ENCODE results near the gene CLEC2L. TPM values are rescaled to one million over a fixed set of nuclear protein-coding genes. Genes with fewer than 3 reads are reported as not detected.

The CLEC2L gene
- total RNA-seq, 1 experiment from 2014 or later: not detected

DNA sequence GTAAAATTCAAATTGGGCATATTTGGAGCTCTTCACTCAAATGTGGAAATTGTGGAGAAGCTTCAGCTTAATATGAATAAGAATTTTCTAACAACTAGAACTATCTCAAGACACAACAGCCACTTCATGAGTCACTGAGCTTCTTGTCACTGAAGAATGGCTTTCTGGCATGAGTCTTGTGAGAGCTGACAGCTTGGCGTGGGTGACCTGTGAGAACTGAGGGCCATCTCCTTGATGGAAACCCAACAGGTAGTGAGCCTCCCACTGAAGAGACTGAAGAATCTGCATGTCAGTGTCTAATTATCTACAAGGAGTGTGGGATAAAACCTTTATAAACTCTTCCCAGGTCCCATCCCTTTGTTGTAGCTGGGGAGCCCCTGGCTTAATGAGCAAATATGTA, 66.0 kb downstream of the CLEC2L start:
- CTCF ChIA-PET: interaction anchor here (4.2 kb wide), 1 partner anchor 12 kb away, joined by 16 read pairs; no protein-coding TSS in a partner anchor
- ATAC-seq (no peak), DNase-seq (ENCODE audit: low read depth, low spot score) (no peak)
- RAD21 ChIA-PET (ENCODE audit: low non-redundant PET in 1 of 2, low total read pairs in 2 of 2, uncharacterized antibody in 2 of 2, unreplicated experiment in 2 of 2): no interaction called here
- no peak for TF ChIP-seq CEBPB (IDR thresholded peaks at IDR 0.05; ENCODE audit: low read depth)
- TF ChIP-seq EGR1 (IDR thresholded peaks at IDR 0.05; ENCODE audit: low read depth): no peak
- no peak for TF ChIP-seq ELF1 (IDR thresholded peaks at IDR 0.05; ENCODE audit: borderline replicate concordance, low read depth)
- TF ChIP-seq, protein P1, sequence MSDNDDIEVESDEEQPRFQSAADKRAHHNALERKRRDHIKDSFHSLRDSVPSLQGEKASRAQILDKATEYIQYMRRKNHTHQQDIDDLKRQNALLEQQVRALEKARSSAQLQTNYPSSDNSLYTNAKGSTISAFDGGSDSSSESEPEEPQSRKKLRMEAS (IDR thresholded peaks at IDR 0.05): no peak
- no peak for TF ChIP-seq EZH2phosphoT487 (IDR thresholded peaks at IDR 0.05; ENCODE audit: borderline replicate concordance)
- TF ChIP-seq, protein P2, sequence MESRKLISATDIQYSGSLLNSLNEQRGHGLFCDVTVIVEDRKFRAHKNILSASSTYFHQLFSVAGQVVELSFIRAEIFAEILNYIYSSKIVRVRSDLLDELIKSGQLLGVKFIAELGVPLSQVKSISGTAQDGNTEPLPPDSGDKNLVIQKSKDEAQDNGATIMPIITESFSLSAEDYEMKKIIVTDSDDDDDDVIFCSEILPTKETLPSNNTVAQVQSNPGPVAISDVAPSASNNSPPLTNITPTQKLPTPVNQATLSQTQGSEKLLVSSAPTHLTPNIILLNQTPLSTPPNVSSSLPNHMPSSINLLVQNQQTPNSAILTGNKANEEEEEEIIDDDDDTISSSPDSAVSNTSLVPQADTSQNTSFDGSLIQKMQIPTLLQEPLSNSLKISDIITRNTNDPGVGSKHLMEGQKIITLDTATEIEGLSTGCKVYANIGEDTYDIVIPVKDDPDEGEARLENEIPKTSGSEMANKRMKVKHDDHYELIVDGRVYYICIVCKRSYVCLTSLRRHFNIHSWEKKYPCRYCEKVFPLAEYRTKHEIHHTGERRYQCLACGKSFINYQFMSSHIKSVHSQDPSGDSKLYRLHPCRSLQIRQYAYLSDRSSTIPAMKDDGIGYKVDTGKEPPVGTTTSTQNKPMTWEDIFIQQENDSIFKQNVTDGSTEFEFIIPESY (IDR thresholded peaks at IDR 0.05; ENCODE audit: extremely low read depth, insufficient replicate concordance, low read length): no peak
- Histone ChIP-seq H3K4me3 (replicated peaks in 1 of 2; ENCODE audit: low read depth in 1 of 2, low read length in 2 of 2) (no peak overlapping the region), H3K9me3 (ENCODE audit: control insufficient read depth in 1 of 2, insufficient read depth in 1 of 2, low read depth in 1 of 2, low read length in 2 of 2) (no peaks in the 10 kb centered on the region), H3K36me3 (ENCODE audit: control insufficient read depth in 1 of 2, insufficient read depth in 2 of 2, low read length in 2 of 2) (peaks cover 4 to 9% of the 10 kb centered on the region in 2 experiments; a peak in 3 of 4 replicates), H3K79me2 (ENCODE audit: insufficient read depth, low read length) (no peaks in the 10 kb centered on the region), H2AFZ (ENCODE audit: low read depth, low read length, poor library complexity, severe bottlenecking) (no peak overlapping the region), H3K9ac (ENCODE audit: low read length) (no peak overlapping the region), H3K27ac (ENCODE audit: low read depth, low read length) (no peak overlapping the region), H3K9me2 (ENCODE audit: insufficient read depth) (no peaks in the 10 kb centered on the region), H3K4me1 (ENCODE audit: control insufficient read depth in 1 of 2, insufficient read depth in 2 of 2, low read length in 2 of 2) (no peaks in the 10 kb centered on the region), H3K27me3 (ENCODE audit: insufficient read depth, low read length) (no peaks in the 10 kb centered on the region), H3K4me2 (ENCODE audit: low read length) (no peak overlapping the region), H4K20me1 (ENCODE audit: insufficient read depth) (no peaks in the 10 kb centered on the region)
- POLR2A ChIA-PET: no interaction called here
- intact Hi-C loops (cut with micrococcal nuclease): no loop called here
- no TSS peak for BruUV-seq (replicated peaks)

DNA sequence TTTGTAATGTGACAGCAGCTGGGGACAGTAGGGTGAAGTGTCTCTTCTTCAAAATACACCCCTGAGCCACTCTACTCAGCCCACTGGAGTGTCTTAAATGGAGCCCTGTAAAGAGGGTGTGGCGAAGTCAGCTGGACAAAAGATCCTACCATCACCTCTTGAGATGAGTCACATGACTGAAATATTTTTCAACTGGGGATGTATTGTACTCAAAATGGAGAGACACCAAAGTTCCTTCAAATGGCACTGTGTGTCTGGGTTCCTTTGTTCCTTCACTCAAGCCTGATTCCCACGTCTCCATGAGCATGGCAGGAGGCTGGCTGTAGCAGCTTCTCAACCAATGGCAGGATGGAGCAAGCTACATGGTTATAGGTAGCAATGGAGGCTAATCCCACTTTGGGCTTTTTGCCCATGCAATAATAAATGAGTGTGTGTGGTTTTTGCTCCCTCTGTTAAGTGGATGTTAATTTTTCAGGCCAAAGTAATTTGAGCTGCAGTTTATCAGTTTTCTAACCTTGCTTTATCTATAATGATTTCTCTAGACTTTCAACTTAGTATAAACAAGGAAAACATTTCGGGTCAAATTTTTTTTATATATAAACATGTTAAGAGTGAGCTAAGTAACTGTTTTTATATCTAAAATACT, 68.2 kb downstream of the CLEC2L start:
- Histone ChIP-seq H3K27me3 (ENCODE audit: insufficient read depth, low read length) (no peaks in the 10 kb centered on the region), H4K20me1 (ENCODE audit: insufficient read depth) (no peaks in the 10 kb centered on the region), H3K9me3 (ENCODE audit: control insufficient read depth in 1 of 2, insufficient read depth in 1 of 2, low read depth in 1 of 2, low read length in 2 of 2) (no peaks in the 10 kb centered on the region), H3K4me3 (replicated peaks in 1 of 2; ENCODE audit: low read depth in 1 of 2, low read length in 2 of 2) (no peak overlapping the region), H3K79me2 (ENCODE audit: insufficient read depth, low read length) (no peaks in the 10 kb centered on the region), H3K36me3 (ENCODE audit: control insufficient read depth in 1 of 2, insufficient read depth in 2 of 2, low read length in 2 of 2) (peaks cover 19% of the 10 kb centered on the region in 2 experiments; a peak in 3 of 4 replicates), H3K9me2 (ENCODE audit: insufficient read depth) (no peaks in the 10 kb centered on the region), H3K4me2 (ENCODE audit: low read length) (no peak overlapping the region), H3K27ac (ENCODE audit: low read depth, low read length) (no peak overlapping the region), H3K4me1 (ENCODE audit: control insufficient read depth in 1 of 2, insufficient read depth in 2 of 2, low read length in 2 of 2) (no peaks in the 10 kb centered on the region), H2AFZ (ENCODE audit: low read depth, low read length, poor library complexity, severe bottlenecking) (no peak overlapping the region), H3K9ac (ENCODE audit: low read length) (no peak overlapping the region)
- intact Hi-C loops (cut with micrococcal nuclease): no loop called here
- RAD21 ChIA-PET (ENCODE audit: low non-redundant PET in 1 of 2, low total read pairs in 2 of 2, uncharacterized antibody in 2 of 2, unreplicated experiment in 2 of 2): no interaction called here
- POLR2A ChIA-PET: no interaction called here
- no peak for DNase-seq (ENCODE audit: low read depth, low spot score)
- BruUV-seq (replicated peaks): no TSS peak
- no peak for ATAC-seq
- TF ChIP-seq SIN3A (IDR thresholded peaks at IDR 0.05; ENCODE audit: low read depth) (no peak), CEBPB (IDR thresholded peaks at IDR 0.05; ENCODE audit: low read depth) (no peak), POLR2A (IDR thresholded peaks at IDR 0.05; ENCODE audit: borderline replicate concordance, extremely low read depth, insufficient read depth, insufficient read length) (no peak), TCF7L2 (IDR thresholded peaks at IDR 0.05; ENCODE audit: borderline replicate concordance, extremely low read depth, insufficient read depth, insufficient read length) (no peak), ZNF274 (IDR thresholded peaks at IDR 0.05; ENCODE audit: low read depth, low read length) (no peak)
- CTCF ChIA-PET: interaction anchor here (4.2 kb wide), 1 partner anchor 10 kb away, joined by 16 read pairs; no protein-coding TSS in a partner anchor

All from HCT116 (cell line).